NCI-H748 (cell line): ENCODE results near the gene SOX9.

Source experiments
- DNase-seq: peaks from one replicate; lab custom pipeline; 2025; ENCODE audit not compliant: unreplicated experiment; lab: John Stamatoyannopoulos, UW

The SOX9 gene

GRCh38 chr17:72152387-72152929 is 31.6 kb downstream of the SOX9 start:
- DNase-seq: no peak

- peak; percentile 52 for DNase-seq
Observed at GRCh38 chr17:72158895-72159885, 38.4 kb downstream of the SOX9 start.

GRCh38 chr17:72162569-72162968 is 41.7 kb downstream of the SOX9 start:
- DNase-seq: no peak

- DNase-seq: no peak
Observed at GRCh38 chr17:72163474-72163873, 42.7 kb downstream of the SOX9 start.

DNA sequence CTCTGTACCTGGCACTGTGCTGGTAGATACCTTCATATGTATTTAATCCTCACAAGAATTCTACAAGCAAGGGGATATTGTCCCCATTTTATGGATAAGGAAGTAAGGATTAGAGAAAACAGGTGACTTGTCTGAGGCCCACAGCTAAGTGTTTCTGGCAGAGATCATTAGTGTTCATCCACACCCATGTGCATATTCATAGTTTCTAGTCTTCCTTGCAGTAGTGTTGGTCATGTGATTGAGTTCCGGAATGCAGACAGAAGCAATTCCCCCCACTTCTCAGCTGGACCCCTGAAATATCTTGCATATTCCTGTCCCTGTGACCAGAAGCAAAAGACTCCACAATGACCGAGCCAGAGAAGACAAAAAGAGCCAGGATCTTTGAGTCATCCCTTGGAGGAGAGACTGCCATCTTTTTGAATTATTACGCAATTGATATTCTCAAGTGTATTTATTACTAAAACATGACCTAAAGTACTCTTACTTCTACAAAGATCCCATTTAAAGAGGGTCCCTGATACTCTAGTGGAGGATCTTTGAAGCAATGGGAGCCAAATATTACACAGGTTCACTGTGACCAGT is 43.4 kb downstream of the SOX9 start:
- no peak for DNase-seq

DNA sequence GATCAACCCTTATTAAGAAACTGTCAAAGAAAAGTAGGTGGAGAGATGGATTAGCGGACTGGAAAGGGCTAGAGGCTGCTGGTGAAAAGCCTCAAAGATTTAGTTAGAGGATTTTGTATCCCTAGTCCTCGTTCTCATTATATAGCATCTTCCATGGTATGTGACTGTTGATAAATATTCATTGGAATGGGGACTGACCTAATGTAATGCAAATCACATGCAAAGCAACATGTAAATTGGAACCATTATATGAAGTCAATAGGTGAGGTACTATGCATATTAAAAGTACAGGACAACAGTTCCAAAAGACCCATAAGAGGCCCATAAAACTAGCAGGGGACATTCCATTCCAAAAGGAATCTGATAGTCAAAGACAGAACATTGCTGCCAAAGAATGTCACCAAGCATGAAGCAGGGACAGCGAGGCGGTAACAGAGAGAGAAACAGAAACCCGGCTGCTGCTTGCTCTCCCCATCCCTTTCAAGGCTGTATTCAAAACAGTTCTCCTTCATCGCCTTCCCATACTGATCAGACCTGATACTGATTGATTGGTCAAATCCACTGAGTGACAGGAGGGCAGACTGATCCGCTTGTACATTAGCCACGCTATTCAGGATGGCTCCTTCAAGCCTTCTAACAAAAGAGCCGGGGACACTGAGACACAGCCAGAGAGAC is 44.5 kb downstream of the SOX9 start:
- no peak for DNase-seq

GRCh38 chr17:72165867-72166439 is 45.1 kb downstream of the SOX9 start:
- no peak for DNase-seq

- no peak for DNase-seq
Observed at GRCh38 chr17:72167593-72167992, 46.8 kb downstream of the SOX9 start.

- no peak for DNase-seq
Observed at GRCh38 chr17:72169823-72170222, 49.0 kb downstream of the SOX9 start.

GRCh38 chr17:72171703-72172667 is 51.2 kb downstream of the SOX9 start:
- DNase-seq: no peak

GRCh38 chr17:72173499-72174116 is 52.8 kb downstream of the SOX9 start:
- DNase-seq: peak; percentile 87

DNA sequence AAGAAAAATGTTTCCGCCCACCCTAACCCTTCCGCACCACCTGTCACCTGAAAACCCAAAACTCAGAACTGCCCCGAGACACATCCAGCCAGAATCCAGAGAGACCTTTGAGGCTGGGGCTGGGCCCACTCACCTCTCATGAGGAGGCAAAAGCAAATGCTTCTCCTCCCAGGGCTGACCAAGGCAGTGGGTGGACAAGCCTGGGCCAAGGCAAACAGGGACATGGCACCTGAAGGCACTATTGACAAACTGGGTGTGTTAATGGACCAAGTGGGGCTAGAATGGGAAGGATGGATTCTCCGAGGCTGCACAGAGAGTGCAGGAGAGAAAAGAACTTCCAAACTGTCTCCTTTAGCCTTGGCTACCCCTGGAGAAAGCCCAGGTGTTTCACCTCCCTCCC is 54.4 kb downstream of the SOX9 start:
- DNase-seq: peak; percentile 13
